ENCODE results near the gene CTDNEP1. TPM values are rescaled to one million over a fixed set of nuclear protein-coding genes. Genes with fewer than 3 reads are reported as not detected.
A peak's percentile ranks its signal among the peaks of the same experiment; 100 is the strongest.

The CTDNEP1 gene
- total RNA-seq, 1 experiment from 2014 or later = 132 TPM

DNA sequence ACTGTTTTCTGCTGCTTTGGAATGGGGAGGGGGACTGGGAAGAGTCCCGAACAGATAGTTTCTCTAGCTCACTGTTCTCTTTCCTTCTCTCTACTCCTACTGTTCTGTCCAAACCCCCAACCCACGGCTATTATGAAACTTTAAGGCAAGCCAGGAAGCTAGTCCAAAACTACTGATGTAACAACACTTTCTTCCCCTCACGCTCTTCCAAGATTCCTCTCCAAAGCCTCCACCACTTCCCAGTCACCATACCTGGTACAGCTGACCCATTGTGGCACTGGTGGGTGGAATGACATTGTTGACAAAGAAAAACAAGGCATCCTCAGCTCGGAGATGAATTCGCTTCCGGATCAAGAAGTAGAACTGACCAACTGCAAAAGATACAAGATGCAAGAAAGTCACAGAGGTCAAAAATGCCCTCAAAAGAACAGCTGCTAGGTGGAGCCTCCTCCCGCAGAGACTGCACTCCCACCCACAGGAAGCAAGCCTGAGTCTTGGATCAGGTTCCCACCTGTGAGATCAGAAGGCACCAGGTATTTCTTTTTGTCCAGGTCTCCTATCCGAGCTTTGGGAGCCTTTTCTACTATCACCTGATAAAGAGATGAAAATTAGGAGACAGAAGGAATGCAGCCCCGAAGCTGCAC, 10.3 kb downstream of the CTDNEP1 start:
- no peaks in the 10 kb centered on the region for H3K9me3 ChIP-seq (ENCODE audit: control insufficient read depth, insufficient read depth, low read depth, low read length)
- no peaks in the 10 kb centered on the region for H3K27me3 ChIP-seq (ENCODE audit: control insufficient read depth, insufficient read depth, low read length)
- H3K4me3 ChIP-seq (ENCODE audit: low read depth in 2 of 2, low read length in 2 of 2) = peak overlapping the region; percentile 87 to 92
- ChIA-PET CTCF (no interaction called here), POLR2A (no interaction called here)
- in situ Hi-C loops (cut with HindIII; ENCODE audit: low pct_unique_long_range_greater_than_20kb, low sequenced_read_pairs) = no loop called here
- peak overlapping the region; percentile 99 for H3K27ac ChIP-seq (ENCODE audit: low read length)
- DNase-seq (ENCODE audit: low read depth, low spot score) = no peak
- H3K4me1 ChIP-seq (ENCODE audit: control insufficient read depth, insufficient read depth, low read length) = peaks cover 26% of the 10 kb centered on the region
- H3K36me3 ChIP-seq (ENCODE audit: control insufficient read depth, insufficient read depth, low read length) = peaks cover 10% of the 10 kb centered on the region
- ATAC-seq = no peak
- no peak for TF ChIP-seq TCF7L2 (IDR thresholded peaks at IDR 0.05; ENCODE audit: low read depth, low read length)
- no peak for TF ChIP-seq SIN3A (IDR thresholded peaks at IDR 0.05; ENCODE audit: borderline replicate concordance, insufficient read depth, low read depth, low read length)
- TF ChIP-seq CTCF (IDR thresholded peaks at IDR 0.05) = no peak
- TF ChIP-seq REST (IDR thresholded peaks at IDR 0.05; ENCODE audit: insufficient read depth in 1 of 2, low read depth in 2 of 2, low read length in 1 of 2) = no peak
- TF ChIP-seq POLR2AphosphoS5 (IDR thresholded peaks at IDR 0.05; ENCODE audit: low read depth, low read length) = no peak
- BruUV-seq (replicated peaks) = no TSS peak
- intact Hi-C loops (cut with micrococcal nuclease; ENCODE audit: unreplicated experiment) = no loop called here

DNA sequence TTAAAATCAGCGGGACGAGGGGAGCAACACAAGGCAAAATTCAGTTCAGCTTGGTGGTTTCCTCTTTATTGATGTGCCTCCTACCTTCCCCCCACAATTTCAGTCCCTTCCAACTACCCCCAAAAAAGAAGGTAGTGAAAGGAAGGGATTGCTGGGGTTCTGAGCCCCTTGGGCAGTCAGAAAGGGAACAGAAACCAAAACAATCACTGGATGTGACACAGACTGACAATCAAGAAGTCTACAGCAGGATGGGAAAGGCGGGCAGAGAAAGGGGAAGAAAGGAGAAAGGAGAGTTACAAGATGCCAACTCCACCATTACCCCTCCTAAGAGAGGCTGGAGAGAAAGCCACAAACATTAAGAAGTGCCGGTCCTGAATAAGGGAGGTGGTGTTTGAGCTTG, 11.2 kb downstream of the CTDNEP1 start:
- H3K36me3 ChIP-seq (ENCODE audit: control insufficient read depth, insufficient read depth, low read length) = peaks cover 10% of the 10 kb centered on the region
- no peak for ATAC-seq
- peak overlapping the region; percentile 87 to 92 for H3K4me3 ChIP-seq (ENCODE audit: low read depth in 2 of 2, low read length in 2 of 2)
- in situ Hi-C loops (cut with HindIII; ENCODE audit: low pct_unique_long_range_greater_than_20kb, low sequenced_read_pairs) = no loop called here
- no peak for DNase-seq (ENCODE audit: low read depth, low spot score)
- H3K9me3 ChIP-seq (ENCODE audit: control insufficient read depth, insufficient read depth, low read depth, low read length) = no peaks in the 10 kb centered on the region
- TF ChIP-seq REST (IDR thresholded peaks at IDR 0.05; ENCODE audit: insufficient read depth in 1 of 2, low read depth in 2 of 2, low read length in 1 of 2) = no peak
- TF ChIP-seq SIN3A (IDR thresholded peaks at IDR 0.05; ENCODE audit: borderline replicate concordance, insufficient read depth, low read depth, low read length) = no peak
- no peak for TF ChIP-seq POLR2AphosphoS5 (IDR thresholded peaks at IDR 0.05; ENCODE audit: low read depth, low read length)
- TF ChIP-seq TCF7L2 (IDR thresholded peaks at IDR 0.05; ENCODE audit: low read depth, low read length) = no peak
- no peak for TF ChIP-seq CTCF (IDR thresholded peaks at IDR 0.05)
- ChIA-PET CTCF (no interaction called here), POLR2A (no interaction called here)
- intact Hi-C loops (cut with micrococcal nuclease; ENCODE audit: unreplicated experiment) = no loop called here
- peaks cover 34% of the 10 kb centered on the region for H3K4me1 ChIP-seq (ENCODE audit: control insufficient read depth, insufficient read depth, low read length)
- BruUV-seq (replicated peaks) = TSS peak; percentile 77
- H3K27me3 ChIP-seq (ENCODE audit: control insufficient read depth, insufficient read depth, low read length) = no peaks in the 10 kb centered on the region
- peak overlapping the region; percentile 99 for H3K27ac ChIP-seq (ENCODE audit: low read length)
